ENCODE results near the gene TEKT5.

The TEKT5 gene

DNA sequence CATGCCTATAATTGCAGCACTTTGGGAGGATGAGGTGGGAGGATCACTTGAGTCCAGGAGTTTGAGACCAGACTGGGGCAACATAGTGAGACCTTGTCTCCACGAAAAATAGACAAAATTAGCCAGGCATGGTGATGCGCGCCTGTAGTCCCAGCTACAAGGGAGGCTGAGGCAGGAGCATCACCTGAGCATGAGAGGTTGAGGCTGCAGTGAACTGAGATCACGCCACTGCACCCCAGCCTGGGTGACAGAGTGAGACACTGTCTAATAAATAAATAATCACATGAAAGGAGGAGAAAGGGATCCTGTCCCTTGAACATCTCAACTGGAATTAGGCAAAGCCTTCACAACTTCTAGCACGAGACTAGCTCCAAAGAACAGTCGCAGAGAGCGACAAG is 53.2 kb downstream of the TEKT5 start:
- Histone ChIP-seq H3K9ac (ENCODE audit: low read length) (no peak overlapping the region), H3F3A (ENCODE audit: insufficient read depth, low read length) (no peaks in the 10 kb centered on the region), H2AFZ (ENCODE audit: low read length) (no peak overlapping the region), H3K4me2 (ENCODE audit: low read depth, low read length) (no peak overlapping the region), H3K4me1 (ENCODE audit: low read length) (0 out of 2 replicates have a peak, but pooled peaks cover 3% of the 10 kb centered on the region), H3K79me2 (ENCODE audit: low read length) (no peaks in the 10 kb centered on the region), H3K27ac (ENCODE audit: low read length) (no peak overlapping the region), H3K4me3 (ENCODE audit: low read length) (no peak overlapping the region), H3K9me2 (replicated peaks; ENCODE audit: insufficient read depth, low read length) (no peaks in the 10 kb centered on the region), H3K36me3 (replicated peaks; ENCODE audit: insufficient read depth, low read length) (no peaks in the 10 kb centered on the region), H4K20me1 (ENCODE audit: insufficient read depth, low read length) (no peaks in the 10 kb centered on the region), H3K27me3 (replicated peaks; ENCODE audit: insufficient read depth, low read length) (no peaks in the 10 kb centered on the region), H3K9me3 (replicated peaks; ENCODE audit: insufficient read depth, low read length) (no peaks in the 10 kb centered on the region)
- no peak for DNase-seq
- TF ChIP-seq, protein P1, sequence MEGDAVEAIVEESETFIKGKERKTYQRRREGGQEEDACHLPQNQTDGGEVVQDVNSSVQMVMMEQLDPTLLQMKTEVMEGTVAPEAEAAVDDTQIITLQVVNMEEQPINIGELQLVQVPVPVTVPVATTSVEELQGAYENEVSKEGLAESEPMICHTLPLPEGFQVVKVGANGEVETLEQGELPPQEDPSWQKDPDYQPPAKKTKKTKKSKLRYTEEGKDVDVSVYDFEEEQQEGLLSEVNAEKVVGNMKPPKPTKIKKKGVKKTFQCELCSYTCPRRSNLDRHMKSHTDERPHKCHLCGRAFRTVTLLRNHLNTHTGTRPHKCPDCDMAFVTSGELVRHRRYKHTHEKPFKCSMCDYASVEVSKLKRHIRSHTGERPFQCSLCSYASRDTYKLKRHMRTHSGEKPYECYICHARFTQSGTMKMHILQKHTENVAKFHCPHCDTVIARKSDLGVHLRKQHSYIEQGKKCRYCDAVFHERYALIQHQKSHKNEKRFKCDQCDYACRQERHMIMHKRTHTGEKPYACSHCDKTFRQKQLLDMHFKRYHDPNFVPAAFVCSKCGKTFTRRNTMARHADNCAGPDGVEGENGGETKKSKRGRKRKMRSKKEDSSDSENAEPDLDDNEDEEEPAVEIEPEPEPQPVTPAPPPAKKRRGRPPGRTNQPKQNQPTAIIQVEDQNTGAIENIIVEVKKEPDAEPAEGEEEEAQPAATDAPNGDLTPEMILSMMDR (IDR thresholded peaks at IDR 0.05; ENCODE audit: low read length) = no peak
- TF ChIP-seq EZH2 (optimal IDR thresholded peaks at IDR 0.05; ENCODE audit: low read depth, low read length) (no peak), EZH2phosphoT487 (IDR thresholded peaks at IDR 0.05; ENCODE audit: low read length) (no peak)

DNA sequence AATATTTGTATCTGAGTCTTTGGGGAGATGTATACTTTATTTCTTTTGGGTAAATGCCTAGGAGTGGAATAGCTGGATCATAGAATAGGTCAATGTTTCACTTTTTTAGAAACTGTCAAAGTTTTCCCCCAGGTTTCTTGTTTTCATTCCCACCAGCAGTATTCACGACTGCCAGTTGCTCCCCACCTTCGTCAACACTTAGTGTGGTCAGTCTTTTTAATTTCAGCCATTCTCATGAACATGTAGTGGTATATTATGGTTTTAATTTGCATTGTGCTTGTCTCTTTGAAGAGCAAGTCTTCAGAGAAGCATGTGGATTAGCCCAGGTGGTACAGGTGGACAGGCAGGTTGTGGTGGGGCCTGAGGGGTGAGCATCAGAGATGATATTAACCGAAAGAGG is 53.8 kb downstream of the TEKT5 start:
- TF ChIP-seq EZH2phosphoT487 (IDR thresholded peaks at IDR 0.05; ENCODE audit: low read length) (no peak), EZH2 (optimal IDR thresholded peaks at IDR 0.05; ENCODE audit: low read depth, low read length) (no peak)
- TF ChIP-seq, protein P1 (IDR thresholded peaks at IDR 0.05; ENCODE audit: low read length) = no peak
- Histone ChIP-seq H2AFZ (ENCODE audit: low read length) (no peak overlapping the region), H3F3A (ENCODE audit: insufficient read depth, low read length) (no peaks in the 10 kb centered on the region), H3K4me3 (ENCODE audit: low read length) (no peak overlapping the region), H3K9me2 (replicated peaks; ENCODE audit: insufficient read depth, low read length) (no peaks in the 10 kb centered on the region), H3K27ac (ENCODE audit: low read length) (no peak overlapping the region), H3K36me3 (replicated peaks; ENCODE audit: insufficient read depth, low read length) (no peaks in the 10 kb centered on the region), H3K9ac (ENCODE audit: low read length) (no peak overlapping the region), H3K79me2 (ENCODE audit: low read length) (no peaks in the 10 kb centered on the region), H3K9me3 (replicated peaks; ENCODE audit: insufficient read depth, low read length) (no peaks in the 10 kb centered on the region), H3K4me1 (ENCODE audit: low read length) (0 out of 2 replicates have a peak, but pooled peaks cover 3% of the 10 kb centered on the region), H3K27me3 (replicated peaks; ENCODE audit: insufficient read depth, low read length) (no peaks in the 10 kb centered on the region), H3K4me2 (ENCODE audit: low read depth, low read length) (no peak overlapping the region), H4K20me1 (ENCODE audit: insufficient read depth, low read length) (no peaks in the 10 kb centered on the region)
- DNase-seq = no peak

DNA sequence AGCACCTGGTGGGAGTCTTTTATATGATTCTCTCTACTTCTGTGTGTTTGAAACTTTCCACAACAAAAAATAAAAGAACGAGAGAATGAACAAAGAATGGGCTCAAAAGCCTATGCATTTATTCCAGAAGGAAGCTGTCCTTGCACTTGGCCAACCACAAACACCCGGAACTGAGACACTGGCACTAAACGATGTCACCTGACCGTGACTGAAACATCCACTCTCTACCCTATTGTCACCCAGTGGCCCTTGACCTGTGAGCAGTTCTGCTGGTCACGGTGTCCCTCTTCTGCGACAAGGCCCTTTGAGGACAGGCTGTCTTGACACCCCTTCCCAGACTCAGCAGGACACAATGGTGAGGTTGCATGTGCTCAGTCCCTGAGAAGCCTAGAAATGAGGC is 56.6 kb downstream of the TEKT5 start:
- DNase-seq = no peak
- H3K4me2 ChIP-seq (ENCODE audit: low read depth, low read length) = no peak overlapping the region

More for the DNA sequence above, 56.6 kb downstream of the TEKT5 start:
- H3K4me3 ChIP-seq (ENCODE audit: low read length) = no peak overlapping the region
- no peak overlapping the region for H2AFZ ChIP-seq (ENCODE audit: low read length)
- no peaks in the 10 kb centered on the region for H3K36me3 ChIP-seq (replicated peaks; ENCODE audit: insufficient read depth, low read length)
- H3F3A ChIP-seq (ENCODE audit: insufficient read depth, low read length) = no peaks in the 10 kb centered on the region
- H3K9ac ChIP-seq (ENCODE audit: low read length) = no peak overlapping the region
- no peaks in the 10 kb centered on the region for H4K20me1 ChIP-seq (ENCODE audit: insufficient read depth, low read length)
- H3K9me2 ChIP-seq (replicated peaks; ENCODE audit: insufficient read depth, low read length) = no peaks in the 10 kb centered on the region
- TF ChIP-seq, protein P1 (IDR thresholded peaks at IDR 0.05; ENCODE audit: low read length) = no peak
- TF ChIP-seq EZH2phosphoT487 (IDR thresholded peaks at IDR 0.05; ENCODE audit: low read length) = no peak
- TF ChIP-seq EZH2 (optimal IDR thresholded peaks at IDR 0.05; ENCODE audit: low read depth, low read length) = no peak
- H3K4me1 ChIP-seq (ENCODE audit: low read length) = 0 out of 2 replicates have a peak, but pooled peaks cover 3% of the 10 kb centered on the region
- H3K27me3 ChIP-seq (replicated peaks; ENCODE audit: insufficient read depth, low read length) = no peaks in the 10 kb centered on the region
- no peaks in the 10 kb centered on the region for H3K79me2 ChIP-seq (ENCODE audit: low read length)
- H3K27ac ChIP-seq (ENCODE audit: low read length) = no peak overlapping the region
- no peaks in the 10 kb centered on the region for H3K9me3 ChIP-seq (replicated peaks; ENCODE audit: insufficient read depth, low read length)
